WTC11 (cell line): Measurements from ENCODE around the gene IMP3. TPM values are rescaled to one million over a fixed set of nuclear protein-coding genes. Genes with fewer than 3 reads are reported as not detected.
A peak's percentile ranks its signal among the peaks of the same experiment; 100 is the strongest.

ENCODE experiments used
- CREB1 ChIP-seq: sonication (generic); formaldehyde crosslinking; IDR thresholded peaks from 2 replicates; pipeline ENCODE4 v1.8.0; 2023; ENCODE audit warnings: mild to moderate bottlenecking, missing genetic modification reagents
- CREM ChIP-seq: sonication (generic); formaldehyde crosslinking; IDR thresholded peaks from 2 replicates; pipeline ENCODE4 v1.8.1; 2022; ENCODE audit warnings: mild to moderate bottlenecking, missing genetic modification reagents, moderate library complexity
- FOXP1 ChIP-seq: sonication (generic); formaldehyde crosslinking; IDR thresholded peaks from 2 replicates; pipeline ENCODE4 v1.8.0; 2022; ENCODE audit warnings: missing genetic modification reagents, mild to moderate bottlenecking, moderate library complexity, borderline replicate concordance
- HMGA2 ChIP-seq: fragments of 250-450 bp; sonication (Bioruptor Pico); IDR thresholded peaks from 2 replicates; pipeline ENCODE4 v1.4.0; 2021; ENCODE audit warnings: mild to moderate bottlenecking, moderate library complexity
- NR1H2 ChIP-seq: sonication (generic); formaldehyde crosslinking; IDR thresholded peaks from 2 replicates; pipeline ENCODE4 v1.9.0; 2021; ENCODE audit warnings: mild to moderate bottlenecking, moderate library complexity, missing genetic modification reagents
- NR2C2 ChIP-seq: sonication (generic); formaldehyde crosslinking; IDR thresholded peaks from 2 replicates; pipeline ENCODE4 v1.8.0; 2022; ENCODE audit warnings: mild to moderate bottlenecking, missing genetic modification reagents
- NR3C1 ChIP-seq: sonication (generic); formaldehyde crosslinking; conservative IDR thresholded peaks from 2 replicates; pipeline ENCODE4 v1.8.1; 2023; ENCODE audit warnings: low read depth, mild to moderate bottlenecking, missing genetic modification reagents
- PRRX2 ChIP-seq: fragments of 250-450 bp; sonication (Bioruptor Pico); IDR thresholded peaks from 2 replicates; pipeline ENCODE4 v1.8.0; 2021; ENCODE audit warnings: mild to moderate bottlenecking
- SP1 ChIP-seq: sonication (generic); formaldehyde crosslinking; conservative IDR thresholded peaks from 2 replicates; pipeline ENCODE4 v1.8.1; 2022; ENCODE audit warnings: missing genetic modification reagents
- ZBTB21 ChIP-seq: sonication (generic); formaldehyde crosslinking; IDR thresholded peaks from 2 replicates; pipeline ENCODE4 v1.8.1; 2023; ENCODE audit warnings: mild to moderate bottlenecking, missing genetic modification reagents, borderline replicate concordance
- ZNF219 ChIP-seq: sonication (generic); formaldehyde crosslinking; IDR thresholded peaks from 2 replicates; pipeline ENCODE4 v1.8.0; 2023; ENCODE audit warnings: missing genetic modification reagents, mild to moderate bottlenecking, borderline replicate concordance
- ZNF263 ChIP-seq: sonication (generic); formaldehyde crosslinking; IDR thresholded peaks from 2 replicates; pipeline ENCODE4 v1.8.1; 2022; ENCODE audit warnings: low read depth, mild to moderate bottlenecking, moderate library complexity, missing genetic modification reagents
- ZNF396 ChIP-seq: fragments of 250-450 bp; sonication (Bioruptor Pico); IDR thresholded peaks from 2 replicates; pipeline ENCODE4 v1.8.0; 2021; ENCODE audit warnings: mild to moderate bottlenecking, moderate library complexity, borderline replicate concordance
- ZNF416 ChIP-seq: fragments of 250-450 bp; sonication (Bioruptor Pico); IDR thresholded peaks from 2 replicates; pipeline ENCODE4 v1.9.0; 2021; ENCODE audit warnings: mild to moderate bottlenecking, inconsistent platforms
- ZNF671 ChIP-seq: fragments of 250-450 bp; sonication (Bioruptor Pico); IDR thresholded peaks from 2 replicates; pipeline ENCODE4 v1.8.0; 2021; ENCODE audit warnings: mild to moderate bottlenecking
- total RNA-seq: library from RNA; stranded (reverse); gene quantifications from 3 replicates; pipeline ENCODE4 v1.2.3, GENCODE V29; 2021
- TF ChIP-seq, protein P1 (sequence below): fragments of 250-450 bp; sonication (Bioruptor Pico); conservative IDR thresholded peaks from 2 replicates; pipeline ENCODE4 v1.9.0; 2021; ENCODE audit warnings: mild to moderate bottlenecking
- TF ChIP-seq, protein P2 (sequence below): sonication (generic); formaldehyde crosslinking; IDR thresholded peaks from 2 replicates; pipeline ENCODE4 v1.8.0; 2022; ENCODE audit warnings: mild to moderate bottlenecking, missing genetic modification reagents
- TF ChIP-seq, protein P3 (sequence below): fragments of 250-450 bp; sonication (Bioruptor Pico); IDR thresholded peaks from 2 replicates; pipeline ENCODE4 v1.9.0; 2021; ENCODE audit warnings: moderate library complexity, mild to moderate bottlenecking, inconsistent platforms, borderline replicate concordance
- TF ChIP-seq, protein P4 (sequence below): sonication (generic); formaldehyde crosslinking; IDR thresholded peaks from 2 replicates; pipeline ENCODE4 v1.8.1; 2022; ENCODE audit warnings: low read depth, missing genetic modification reagents, borderline replicate concordance
- TF ChIP-seq, protein P5 (sequence below): fragments of 250-450 bp; sonication (Bioruptor Pico); IDR thresholded peaks from 2 replicates; pipeline ENCODE4 v1.9.0; 2021; ENCODE audit warnings: mild to moderate bottlenecking
- TF ChIP-seq, protein P6 (sequence below): sonication (generic); formaldehyde crosslinking; conservative IDR thresholded peaks from 2 replicates; pipeline ENCODE4 v1.8.1; 2023; ENCODE audit warnings: mild to moderate bottlenecking, low read depth, missing genetic modification reagents, moderate library complexity
- TF ChIP-seq, protein P7 (sequence below): sonication (generic); formaldehyde crosslinking; IDR thresholded peaks from 2 replicates; pipeline ENCODE4 v1.8.0; 2023; ENCODE audit warnings: missing genetic modification reagents, mild to moderate bottlenecking, borderline replicate concordance
- TF ChIP-seq, protein P8 (sequence below): sonication (generic); formaldehyde crosslinking; conservative IDR thresholded peaks from 2 replicates; pipeline ENCODE4 v1.8.1; 2022; ENCODE audit warnings: mild to moderate bottlenecking, missing genetic modification reagents

IMP3 gene
- total RNA-seq, 1 experiment from 2014 or later: 107 TPM

DNA sequence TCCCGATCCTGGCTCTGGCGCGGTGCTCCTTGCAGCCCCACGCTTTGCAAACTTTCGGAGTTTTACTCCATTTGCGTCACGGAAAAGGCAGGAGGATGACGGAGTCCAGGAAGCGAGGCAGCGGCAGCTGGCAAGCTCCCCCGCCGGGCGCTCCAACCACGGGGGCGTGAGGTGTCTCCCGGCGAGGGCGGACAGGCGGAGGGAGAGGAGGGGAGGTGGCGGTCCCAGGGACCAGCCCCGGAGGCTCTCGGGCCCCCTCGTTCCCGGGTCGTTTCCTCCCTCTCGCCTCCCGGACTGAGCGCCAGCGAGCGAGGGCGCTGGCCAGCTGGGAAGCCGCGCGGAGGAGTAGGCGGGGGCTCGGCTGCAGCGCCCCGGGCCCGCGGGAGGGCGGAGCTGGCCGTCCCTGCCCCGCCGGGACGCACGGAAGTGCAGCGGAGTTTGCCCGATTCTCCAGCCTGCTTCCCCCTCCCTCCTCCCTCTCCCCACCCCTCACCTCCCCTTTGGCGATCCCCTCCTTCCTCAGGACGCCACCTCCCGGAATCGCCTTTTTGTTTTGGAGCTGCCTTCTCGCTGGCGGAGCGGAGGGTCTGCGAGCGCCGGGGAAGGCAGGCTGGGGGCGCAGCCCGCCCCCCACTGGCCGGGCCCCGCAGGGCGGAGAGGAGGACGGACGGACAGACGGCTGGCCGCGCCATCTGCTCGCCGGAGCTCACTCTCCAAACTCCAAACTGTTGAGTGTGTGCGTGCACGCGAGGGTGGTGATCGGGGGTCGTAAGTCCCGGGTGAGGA is 7.5 kb upstream of the IMP3 start, which contains the start of gene SNX33 (continued):
- TF ChIP-seq, protein P1, sequence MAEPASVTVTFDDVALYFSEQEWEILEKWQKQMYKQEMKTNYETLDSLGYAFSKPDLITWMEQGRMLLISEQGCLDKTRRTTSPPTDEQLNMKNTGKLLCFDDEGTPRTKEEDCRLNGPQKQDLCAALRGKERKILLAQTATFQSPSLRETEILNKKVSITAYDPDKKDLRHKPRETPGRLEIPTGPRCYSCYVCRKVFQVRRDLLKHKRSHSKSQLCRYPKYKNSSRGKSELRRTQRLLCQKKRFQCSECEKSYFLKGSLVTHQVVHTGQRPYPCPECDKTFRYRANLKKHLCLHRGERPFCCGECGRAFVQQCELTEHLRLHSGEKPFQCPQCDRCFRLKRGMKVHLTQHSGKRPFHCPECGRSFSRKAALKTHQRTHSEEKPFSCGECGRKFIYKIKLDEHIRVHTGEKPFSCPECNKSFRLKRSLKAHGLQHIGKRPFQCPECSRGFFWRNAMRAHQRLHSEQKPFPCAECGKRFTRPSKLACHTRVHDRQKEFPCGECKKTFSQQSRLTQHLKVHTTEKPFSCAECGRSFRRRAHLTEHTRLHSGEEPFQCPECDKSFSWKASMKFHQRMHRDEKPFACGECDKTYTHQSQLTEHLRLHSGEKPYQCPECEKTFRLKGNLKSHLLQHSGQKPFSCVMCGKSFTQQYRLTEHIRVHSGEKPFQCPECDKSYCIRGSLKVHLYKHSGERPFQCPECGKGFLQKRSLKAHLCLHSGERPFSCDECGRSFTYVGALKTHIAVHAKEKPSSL (CRISPR knock-in tag): no peak
- TF ChIP-seq HMGA2 (CRISPR knock-in tag): no peak
- TF ChIP-seq, protein P2, sequence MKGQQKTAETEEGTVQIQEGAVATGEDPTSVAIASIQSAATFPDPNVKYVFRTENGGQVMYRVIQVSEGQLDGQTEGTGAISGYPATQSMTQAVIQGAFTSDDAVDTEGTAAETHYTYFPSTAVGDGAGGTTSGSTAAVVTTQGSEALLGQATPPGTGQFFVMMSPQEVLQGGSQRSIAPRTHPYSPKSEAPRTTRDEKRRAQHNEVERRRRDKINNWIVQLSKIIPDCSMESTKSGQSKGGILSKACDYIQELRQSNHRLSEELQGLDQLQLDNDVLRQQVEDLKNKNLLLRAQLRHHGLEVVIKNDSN (CRISPR knock-in tag): no peak
- TF ChIP-seq NR1H2 (CRISPR knock-in tag): no peak
- TF ChIP-seq, protein P3, sequence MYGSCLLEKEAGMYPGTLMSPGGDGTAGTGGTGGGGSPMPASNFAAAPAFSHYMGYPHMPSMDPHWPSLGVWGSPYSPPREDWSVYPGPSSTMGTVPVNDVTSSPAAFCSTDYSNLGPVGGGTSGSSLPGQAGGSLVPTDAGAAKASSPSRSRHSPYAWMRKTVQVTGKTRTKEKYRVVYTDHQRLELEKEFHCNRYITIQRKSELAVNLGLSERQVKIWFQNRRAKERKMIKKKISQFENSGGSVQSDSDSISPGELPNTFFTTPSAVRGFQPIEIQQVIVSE (CRISPR knock-in tag): no peak
- peak; percentile 80 for TF ChIP-seq SP1 (CRISPR knock-in tag)
- TF ChIP-seq, protein P4, sequence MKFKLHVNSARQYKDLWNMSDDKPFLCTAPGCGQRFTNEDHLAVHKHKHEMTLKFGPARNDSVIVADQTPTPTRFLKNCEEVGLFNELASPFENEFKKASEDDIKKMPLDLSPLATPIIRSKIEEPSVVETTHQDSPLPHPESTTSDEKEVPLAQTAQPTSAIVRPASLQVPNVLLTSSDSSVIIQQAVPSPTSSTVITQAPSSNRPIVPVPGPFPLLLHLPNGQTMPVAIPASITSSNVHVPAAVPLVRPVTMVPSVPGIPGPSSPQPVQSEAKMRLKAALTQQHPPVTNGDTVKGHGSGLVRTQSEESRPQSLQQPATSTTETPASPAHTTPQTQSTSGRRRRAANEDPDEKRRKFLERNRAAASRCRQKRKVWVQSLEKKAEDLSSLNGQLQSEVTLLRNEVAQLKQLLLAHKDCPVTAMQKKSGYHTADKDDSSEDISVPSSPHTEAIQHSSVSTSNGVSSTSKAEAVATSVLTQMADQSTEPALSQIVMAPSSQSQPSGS (CRISPR knock-in tag): no peak
- no peak for TF ChIP-seq ZNF671 (CRISPR knock-in tag)
- TF ChIP-seq ZNF263 (CRISPR knock-in tag): no peak; the same call in 1 of the 2 replicates
- TF ChIP-seq, protein P5, sequence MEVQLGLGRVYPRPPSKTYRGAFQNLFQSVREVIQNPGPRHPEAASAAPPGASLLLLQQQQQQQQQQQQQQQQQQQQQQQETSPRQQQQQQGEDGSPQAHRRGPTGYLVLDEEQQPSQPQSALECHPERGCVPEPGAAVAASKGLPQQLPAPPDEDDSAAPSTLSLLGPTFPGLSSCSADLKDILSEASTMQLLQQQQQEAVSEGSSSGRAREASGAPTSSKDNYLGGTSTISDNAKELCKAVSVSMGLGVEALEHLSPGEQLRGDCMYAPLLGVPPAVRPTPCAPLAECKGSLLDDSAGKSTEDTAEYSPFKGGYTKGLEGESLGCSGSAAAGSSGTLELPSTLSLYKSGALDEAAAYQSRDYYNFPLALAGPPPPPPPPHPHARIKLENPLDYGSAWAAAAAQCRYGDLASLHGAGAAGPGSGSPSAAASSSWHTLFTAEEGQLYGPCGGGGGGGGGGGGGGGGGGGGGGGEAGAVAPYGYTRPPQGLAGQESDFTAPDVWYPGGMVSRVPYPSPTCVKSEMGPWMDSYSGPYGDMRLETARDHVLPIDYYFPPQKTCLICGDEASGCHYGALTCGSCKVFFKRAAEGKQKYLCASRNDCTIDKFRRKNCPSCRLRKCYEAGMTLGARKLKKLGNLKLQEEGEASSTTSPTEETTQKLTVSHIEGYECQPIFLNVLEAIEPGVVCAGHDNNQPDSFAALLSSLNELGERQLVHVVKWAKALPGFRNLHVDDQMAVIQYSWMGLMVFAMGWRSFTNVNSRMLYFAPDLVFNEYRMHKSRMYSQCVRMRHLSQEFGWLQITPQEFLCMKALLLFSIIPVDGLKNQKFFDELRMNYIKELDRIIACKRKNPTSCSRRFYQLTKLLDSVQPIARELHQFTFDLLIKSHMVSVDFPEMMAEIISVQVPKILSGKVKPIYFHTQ (CRISPR knock-in tag): no peak
- TF ChIP-seq, protein P6, sequence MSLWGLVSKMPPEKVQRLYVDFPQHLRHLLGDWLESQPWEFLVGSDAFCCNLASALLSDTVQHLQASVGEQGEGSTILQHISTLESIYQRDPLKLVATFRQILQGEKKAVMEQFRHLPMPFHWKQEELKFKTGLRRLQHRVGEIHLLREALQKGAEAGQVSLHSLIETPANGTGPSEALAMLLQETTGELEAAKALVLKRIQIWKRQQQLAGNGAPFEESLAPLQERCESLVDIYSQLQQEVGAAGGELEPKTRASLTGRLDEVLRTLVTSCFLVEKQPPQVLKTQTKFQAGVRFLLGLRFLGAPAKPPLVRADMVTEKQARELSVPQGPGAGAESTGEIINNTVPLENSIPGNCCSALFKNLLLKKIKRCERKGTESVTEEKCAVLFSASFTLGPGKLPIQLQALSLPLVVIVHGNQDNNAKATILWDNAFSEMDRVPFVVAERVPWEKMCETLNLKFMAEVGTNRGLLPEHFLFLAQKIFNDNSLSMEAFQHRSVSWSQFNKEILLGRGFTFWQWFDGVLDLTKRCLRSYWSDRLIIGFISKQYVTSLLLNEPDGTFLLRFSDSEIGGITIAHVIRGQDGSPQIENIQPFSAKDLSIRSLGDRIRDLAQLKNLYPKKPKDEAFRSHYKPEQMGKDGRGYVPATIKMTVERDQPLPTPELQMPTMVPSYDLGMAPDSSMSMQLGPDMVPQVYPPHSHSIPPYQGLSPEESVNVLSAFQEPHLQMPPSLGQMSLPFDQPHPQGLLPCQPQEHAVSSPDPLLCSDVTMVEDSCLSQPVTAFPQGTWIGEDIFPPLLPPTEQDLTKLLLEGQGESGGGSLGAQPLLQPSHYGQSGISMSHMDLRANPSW (CRISPR knock-in tag): 0 out of 2 replicates have a peak, but pooled peaks have one; percentile 87
- no peak for TF ChIP-seq NR2C2
- no peak for TF ChIP-seq ZNF396
- TF ChIP-seq FOXP1: peak; percentile 72
- no peak for TF ChIP-seq ZNF416 (CRISPR knock-in tag)
- TF ChIP-seq PRRX2: no peak
- no peak for TF ChIP-seq ZNF219
- no peak for TF ChIP-seq ZBTB21
- TF ChIP-seq, protein P7, sequence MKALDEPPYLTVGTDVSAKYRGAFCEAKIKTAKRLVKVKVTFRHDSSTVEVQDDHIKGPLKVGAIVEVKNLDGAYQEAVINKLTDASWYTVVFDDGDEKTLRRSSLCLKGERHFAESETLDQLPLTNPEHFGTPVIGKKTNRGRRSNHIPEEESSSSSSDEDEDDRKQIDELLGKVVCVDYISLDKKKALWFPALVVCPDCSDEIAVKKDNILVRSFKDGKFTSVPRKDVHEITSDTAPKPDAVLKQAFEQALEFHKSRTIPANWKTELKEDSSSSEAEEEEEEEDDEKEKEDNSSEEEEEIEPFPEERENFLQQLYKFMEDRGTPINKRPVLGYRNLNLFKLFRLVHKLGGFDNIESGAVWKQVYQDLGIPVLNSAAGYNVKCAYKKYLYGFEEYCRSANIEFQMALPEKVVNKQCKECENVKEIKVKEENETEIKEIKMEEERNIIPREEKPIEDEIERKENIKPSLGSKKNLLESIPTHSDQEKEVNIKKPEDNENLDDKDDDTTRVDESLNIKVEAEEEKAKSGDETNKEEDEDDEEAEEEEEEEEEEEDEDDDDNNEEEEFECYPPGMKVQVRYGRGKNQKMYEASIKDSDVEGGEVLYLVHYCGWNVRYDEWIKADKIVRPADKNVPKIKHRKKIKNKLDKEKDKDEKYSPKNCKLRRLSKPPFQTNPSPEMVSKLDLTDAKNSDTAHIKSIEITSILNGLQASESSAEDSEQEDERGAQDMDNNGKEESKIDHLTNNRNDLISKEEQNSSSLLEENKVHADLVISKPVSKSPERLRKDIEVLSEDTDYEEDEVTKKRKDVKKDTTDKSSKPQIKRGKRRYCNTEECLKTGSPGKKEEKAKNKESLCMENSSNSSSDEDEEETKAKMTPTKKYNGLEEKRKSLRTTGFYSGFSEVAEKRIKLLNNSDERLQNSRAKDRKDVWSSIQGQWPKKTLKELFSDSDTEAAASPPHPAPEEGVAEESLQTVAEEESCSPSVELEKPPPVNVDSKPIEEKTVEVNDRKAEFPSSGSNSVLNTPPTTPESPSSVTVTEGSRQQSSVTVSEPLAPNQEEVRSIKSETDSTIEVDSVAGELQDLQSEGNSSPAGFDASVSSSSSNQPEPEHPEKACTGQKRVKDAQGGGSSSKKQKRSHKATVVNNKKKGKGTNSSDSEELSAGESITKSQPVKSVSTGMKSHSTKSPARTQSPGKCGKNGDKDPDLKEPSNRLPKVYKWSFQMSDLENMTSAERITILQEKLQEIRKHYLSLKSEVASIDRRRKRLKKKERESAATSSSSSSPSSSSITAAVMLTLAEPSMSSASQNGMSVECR: peak; percentile 57
- TF ChIP-seq CREB1: no peak
- TF ChIP-seq, protein P8, sequence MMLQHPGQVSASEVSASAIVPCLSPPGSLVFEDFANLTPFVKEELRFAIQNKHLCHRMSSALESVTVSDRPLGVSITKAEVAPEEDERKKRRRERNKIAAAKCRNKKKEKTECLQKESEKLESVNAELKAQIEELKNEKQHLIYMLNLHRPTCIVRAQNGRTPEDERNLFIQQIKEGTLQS (CRISPR knock-in tag): no peak
- TF ChIP-seq CREM (CRISPR knock-in tag): no peak
- no peak for TF ChIP-seq NR3C1 (CRISPR knock-in tag)
